ENCODE measurements around the gene H6PD.

Gene H6PD

DNA sequence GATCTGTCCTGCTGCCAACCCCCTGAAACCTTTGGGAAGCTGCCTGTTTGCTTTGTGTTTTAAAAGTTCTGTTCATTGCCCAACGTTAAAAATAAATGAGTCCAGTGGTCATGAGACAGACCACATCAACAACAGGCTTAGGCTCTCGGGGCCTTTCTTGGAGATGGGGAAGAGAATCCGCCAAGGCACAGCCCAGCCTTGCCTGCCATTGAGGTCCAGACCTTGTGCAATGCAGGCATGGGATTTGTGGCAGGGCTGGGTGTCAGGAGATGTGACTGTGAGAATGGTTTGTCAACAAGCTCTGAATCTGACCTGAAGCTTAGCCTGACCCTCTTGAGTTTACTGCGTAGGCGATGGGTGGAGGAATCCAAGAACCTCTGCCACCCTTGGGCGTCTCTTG is 62.3 kb downstream of the H6PD start:
- no peak for TF ChIP-seq CSDC2 (CRISPR knock-in tag; IDR thresholded peaks at IDR 0.05)
- no peak for TF ChIP-seq TCF4 (CRISPR knock-in tag; IDR thresholded peaks at IDR 0.05; ENCODE audit: borderline replicate concordance)
- TF ChIP-seq, protein P1, sequence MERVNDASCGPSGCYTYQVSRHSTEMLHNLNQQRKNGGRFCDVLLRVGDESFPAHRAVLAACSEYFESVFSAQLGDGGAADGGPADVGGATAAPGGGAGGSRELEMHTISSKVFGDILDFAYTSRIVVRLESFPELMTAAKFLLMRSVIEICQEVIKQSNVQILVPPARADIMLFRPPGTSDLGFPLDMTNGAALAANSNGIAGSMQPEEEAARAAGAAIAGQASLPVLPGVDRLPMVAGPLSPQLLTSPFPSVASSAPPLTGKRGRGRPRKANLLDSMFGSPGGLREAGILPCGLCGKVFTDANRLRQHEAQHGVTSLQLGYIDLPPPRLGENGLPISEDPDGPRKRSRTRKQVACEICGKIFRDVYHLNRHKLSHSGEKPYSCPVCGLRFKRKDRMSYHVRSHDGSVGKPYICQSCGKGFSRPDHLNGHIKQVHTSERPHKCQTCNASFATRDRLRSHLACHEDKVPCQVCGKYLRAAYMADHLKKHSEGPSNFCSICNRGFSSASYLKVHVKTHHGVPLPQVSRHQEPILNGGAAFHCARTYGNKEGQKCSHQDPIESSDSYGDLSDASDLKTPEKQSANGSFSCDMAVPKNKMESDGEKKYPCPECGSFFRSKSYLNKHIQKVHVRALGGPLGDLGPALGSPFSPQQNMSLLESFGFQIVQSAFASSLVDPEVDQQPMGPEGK (CRISPR knock-in tag; IDR thresholded peaks at IDR 0.05; ENCODE audit: borderline replicate concordance), result no peak
- TF ChIP-seq, protein P2, sequence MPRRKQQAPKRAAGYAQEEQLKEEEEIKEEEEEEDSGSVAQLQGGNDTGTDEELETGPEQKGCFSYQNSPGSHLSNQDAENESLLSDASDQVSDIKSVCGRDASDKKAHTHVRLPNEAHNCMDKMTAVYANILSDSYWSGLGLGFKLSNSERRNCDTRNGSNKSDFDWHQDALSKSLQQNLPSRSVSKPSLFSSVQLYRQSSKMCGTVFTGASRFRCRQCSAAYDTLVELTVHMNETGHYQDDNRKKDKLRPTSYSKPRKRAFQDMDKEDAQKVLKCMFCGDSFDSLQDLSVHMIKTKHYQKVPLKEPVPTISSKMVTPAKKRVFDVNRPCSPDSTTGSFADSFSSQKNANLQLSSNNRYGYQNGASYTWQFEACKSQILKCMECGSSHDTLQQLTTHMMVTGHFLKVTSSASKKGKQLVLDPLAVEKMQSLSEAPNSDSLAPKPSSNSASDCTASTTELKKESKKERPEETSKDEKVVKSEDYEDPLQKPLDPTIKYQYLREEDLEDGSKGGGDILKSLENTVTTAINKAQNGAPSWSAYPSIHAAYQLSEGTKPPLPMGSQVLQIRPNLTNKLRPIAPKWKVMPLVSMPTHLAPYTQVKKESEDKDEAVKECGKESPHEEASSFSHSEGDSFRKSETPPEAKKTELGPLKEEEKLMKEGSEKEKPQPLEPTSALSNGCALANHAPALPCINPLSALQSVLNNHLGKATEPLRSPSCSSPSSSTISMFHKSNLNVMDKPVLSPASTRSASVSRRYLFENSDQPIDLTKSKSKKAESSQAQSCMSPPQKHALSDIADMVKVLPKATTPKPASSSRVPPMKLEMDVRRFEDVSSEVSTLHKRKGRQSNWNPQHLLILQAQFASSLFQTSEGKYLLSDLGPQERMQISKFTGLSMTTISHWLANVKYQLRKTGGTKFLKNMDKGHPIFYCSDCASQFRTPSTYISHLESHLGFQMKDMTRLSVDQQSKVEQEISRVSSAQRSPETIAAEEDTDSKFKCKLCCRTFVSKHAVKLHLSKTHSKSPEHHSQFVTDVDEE (CRISPR knock-in tag; IDR thresholded peaks at IDR 0.05), result no peak
- TF ChIP-seq GLIS3 (CRISPR knock-in tag; IDR thresholded peaks at IDR 0.05), result no peak
- TF ChIP-seq, protein P3, sequence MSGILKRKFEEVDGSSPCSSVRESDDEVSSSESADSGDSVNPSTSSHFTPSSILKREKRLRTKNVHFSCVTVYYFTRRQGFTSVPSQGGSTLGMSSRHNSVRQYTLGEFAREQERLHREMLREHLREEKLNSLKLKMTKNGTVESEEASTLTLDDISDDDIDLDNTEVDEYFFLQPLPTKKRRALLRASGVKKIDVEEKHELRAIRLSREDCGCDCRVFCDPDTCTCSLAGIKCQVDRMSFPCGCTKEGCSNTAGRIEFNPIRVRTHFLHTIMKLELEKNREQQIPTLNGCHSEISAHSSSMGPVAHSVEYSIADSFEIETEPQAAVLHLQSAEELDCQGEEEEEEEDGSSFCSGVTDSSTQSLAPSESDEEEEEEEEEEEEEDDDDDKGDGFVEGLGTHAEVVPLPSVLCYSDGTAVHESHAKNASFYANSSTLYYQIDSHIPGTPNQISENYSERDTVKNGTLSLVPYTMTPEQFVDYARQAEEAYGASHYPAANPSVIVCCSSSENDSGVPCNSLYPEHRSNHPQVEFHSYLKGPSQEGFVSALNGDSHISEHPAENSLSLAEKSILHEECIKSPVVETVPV (CRISPR knock-in tag; IDR thresholded peaks at IDR 0.05), result no peak
- TF ChIP-seq ZNF8 (CRISPR knock-in tag; IDR thresholded peaks at IDR 0.05), result no peak
- TF ChIP-seq ISL1 (CRISPR knock-in tag; IDR thresholded peaks at IDR 0.05), result no peak
- no peak for TF ChIP-seq ZFP30 (CRISPR knock-in tag; IDR thresholded peaks at IDR 0.05)
- TF ChIP-seq ESRRG (CRISPR knock-in tag; IDR thresholded peaks at IDR 0.05), result no peak
- TF ChIP-seq ARNTL (CRISPR knock-in tag; IDR thresholded peaks at IDR 0.05; ENCODE audit: borderline replicate concordance, low read depth), result no peak
- TF ChIP-seq RARB (CRISPR knock-in tag; IDR thresholded peaks at IDR 0.05), result no peak
- no peak for TF ChIP-seq ZFP3 (CRISPR knock-in tag; IDR thresholded peaks at IDR 0.05)
- ATAC-seq, result no peak

DNA sequence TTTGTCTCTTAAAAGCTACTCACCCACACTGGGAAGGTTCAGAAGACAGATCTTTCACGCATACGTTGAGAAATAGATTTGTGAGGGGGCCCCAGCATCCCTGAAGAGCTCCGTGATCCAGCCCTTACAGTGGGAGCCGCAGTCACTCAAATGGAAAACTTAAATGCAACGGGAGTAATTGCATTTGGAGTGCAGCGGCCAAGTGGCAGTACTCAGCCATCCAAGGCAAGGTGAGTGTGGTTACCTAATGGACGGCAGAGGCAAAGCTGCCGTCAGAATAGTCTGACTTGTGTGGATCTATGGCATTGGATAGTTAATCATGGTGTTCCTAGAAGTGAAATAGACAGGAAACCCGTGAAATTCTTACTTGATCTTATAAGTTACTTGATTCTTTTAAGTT is 63.3 kb downstream of the H6PD start:
- no peak for ATAC-seq
- TF ChIP-seq, protein P4, sequence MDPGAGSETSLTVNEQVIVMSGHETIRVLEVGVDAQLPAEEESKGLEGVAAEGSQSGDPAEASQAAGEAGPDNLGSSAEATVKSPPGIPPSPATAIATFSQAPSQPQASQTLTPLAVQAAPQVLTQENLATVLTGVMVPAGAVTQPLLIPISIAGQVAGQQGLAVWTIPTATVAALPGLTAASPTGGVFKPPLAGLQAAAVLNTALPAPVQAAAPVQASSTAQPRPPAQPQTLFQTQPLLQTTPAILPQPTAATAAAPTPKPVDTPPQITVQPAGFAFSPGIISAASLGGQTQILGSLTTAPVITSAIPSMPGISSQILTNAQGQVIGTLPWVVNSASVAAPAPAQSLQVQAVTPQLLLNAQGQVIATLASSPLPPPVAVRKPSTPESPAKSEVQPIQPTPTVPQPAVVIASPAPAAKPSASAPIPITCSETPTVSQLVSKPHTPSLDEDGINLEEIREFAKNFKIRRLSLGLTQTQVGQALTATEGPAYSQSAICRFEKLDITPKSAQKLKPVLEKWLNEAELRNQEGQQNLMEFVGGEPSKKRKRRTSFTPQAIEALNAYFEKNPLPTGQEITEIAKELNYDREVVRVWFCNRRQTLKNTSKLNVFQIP (CRISPR knock-in tag; IDR thresholded peaks at IDR 0.05; ENCODE audit: borderline replicate concordance, low read depth), result no peak
- TF ChIP-seq GLIS3 (CRISPR knock-in tag; IDR thresholded peaks at IDR 0.05) (no peak), BACH2 (CRISPR knock-in tag; IDR thresholded peaks at IDR 0.05; ENCODE audit: borderline replicate concordance) (no peak), ZNF70 (CRISPR knock-in tag; IDR thresholded peaks at IDR 0.05) (no peak), ESRRG (CRISPR knock-in tag; IDR thresholded peaks at IDR 0.05) (no peak), ARNTL (CRISPR knock-in tag; IDR thresholded peaks at IDR 0.05; ENCODE audit: borderline replicate concordance, low read depth) (no peak)
- TF ChIP-seq, protein P5, sequence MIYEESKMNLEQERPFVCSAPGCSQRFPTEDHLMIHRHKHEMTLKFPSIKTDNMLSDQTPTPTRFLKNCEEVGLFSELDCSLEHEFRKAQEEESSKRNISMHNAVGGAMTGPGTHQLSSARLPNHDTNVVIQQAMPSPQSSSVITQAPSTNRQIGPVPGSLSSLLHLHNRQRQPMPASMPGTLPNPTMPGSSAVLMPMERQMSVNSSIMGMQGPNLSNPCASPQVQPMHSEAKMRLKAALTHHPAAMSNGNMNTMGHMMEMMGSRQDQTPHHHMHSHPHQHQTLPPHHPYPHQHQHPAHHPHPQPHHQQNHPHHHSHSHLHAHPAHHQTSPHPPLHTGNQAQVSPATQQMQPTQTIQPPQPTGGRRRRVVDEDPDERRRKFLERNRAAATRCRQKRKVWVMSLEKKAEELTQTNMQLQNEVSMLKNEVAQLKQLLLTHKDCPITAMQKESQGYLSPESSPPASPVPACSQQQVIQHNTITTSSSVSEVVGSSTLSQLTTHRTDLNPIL (CRISPR knock-in tag; IDR thresholded peaks at IDR 0.05; ENCODE audit: low read depth), result no peak
- TF ChIP-seq, protein P2 (CRISPR knock-in tag; IDR thresholded peaks at IDR 0.05), result no peak

DNA sequence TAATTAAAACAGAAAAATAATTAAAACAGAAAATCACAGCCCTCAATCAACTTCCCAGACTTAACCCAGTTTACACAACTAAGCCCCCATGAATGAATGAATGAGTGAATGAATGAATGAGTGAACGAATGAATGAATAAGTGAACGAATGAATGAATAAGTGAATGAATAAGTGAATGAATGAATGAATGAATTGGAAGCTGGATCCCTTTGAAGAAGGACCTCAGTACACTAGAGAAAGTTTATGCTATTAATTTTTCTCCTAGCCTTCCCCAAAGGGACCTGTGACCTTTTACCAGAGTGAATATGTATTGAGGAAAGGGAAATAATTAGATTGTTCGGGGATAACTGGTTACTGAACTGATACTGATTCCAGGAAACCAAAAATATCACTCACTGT is 63.7 kb downstream of the H6PD start:
- no peak for ATAC-seq
- TF ChIP-seq ESRRG (CRISPR knock-in tag; IDR thresholded peaks at IDR 0.05) (no peak), ZFP3 (CRISPR knock-in tag; IDR thresholded peaks at IDR 0.05) (no peak), ARNTL (CRISPR knock-in tag; IDR thresholded peaks at IDR 0.05; ENCODE audit: borderline replicate concordance, low read depth) (no peak), CSDC2 (CRISPR knock-in tag; IDR thresholded peaks at IDR 0.05) (no peak), ZFP30 (CRISPR knock-in tag; IDR thresholded peaks at IDR 0.05) (no peak), OSR1 (CRISPR knock-in tag; IDR thresholded peaks at IDR 0.05) (no peak), RARB (CRISPR knock-in tag; IDR thresholded peaks at IDR 0.05) (no peak), ZC3H10 (CRISPR knock-in tag; IDR thresholded peaks at IDR 0.05) (no peak)
- TF ChIP-seq, protein P2 (CRISPR knock-in tag; IDR thresholded peaks at IDR 0.05), result no peak
- TF ChIP-seq, protein P1 (CRISPR knock-in tag; IDR thresholded peaks at IDR 0.05; ENCODE audit: borderline replicate concordance), result no peak

All from SK-N-SH treated with all-trans-retinoic acid at 6 μM for 48 hours (cell line).